GM23248 (cell line): ENCODE results near the gene TMEM14A. TPM values are rescaled to one million over a fixed set of nuclear protein-coding genes. Genes with fewer than 3 reads are reported as not detected.

Experiments used
- DNase-seq: peaks from one replicate; pipeline ENCODE4 v3.0.0-alpha.2; 2015
- H2AFZ ChIP-seq: fragments of 200-600 bp; sonication (generic); 2 replicates; pipeline ENCODE4 v1.6.1; 2016; ENCODE audit warnings: antibody characterized with exemption
- H3F3A ChIP-seq: fragments of 200-600 bp; sonication (generic); 2 replicates; pipeline ENCODE4 v1.6.1; 2016; ENCODE audit warnings: mild to moderate bottlenecking, antibody characterized with exemption, mixed run types; ENCODE audit not compliant: insufficient read depth
- H3K27ac ChIP-seq: fragments of 200-600 bp; sonication (generic); 2 replicates; pipeline ENCODE4 v1.5.1; 2016; ENCODE audit warnings: mild to moderate bottlenecking
- H3K27me3 ChIP-seq: fragments of 200-600 bp; sonication (generic); replicated peaks from 2 replicates; pipeline ENCODE4 v1.6.1; 2016; ENCODE audit warnings: mild to moderate bottlenecking; ENCODE audit not compliant: insufficient read depth
- H3K36me3 ChIP-seq: fragments of 200-600 bp; sonication (generic); 2 replicates; pipeline ENCODE4 v1.6.1; 2016; ENCODE audit warnings: low read depth, mild to moderate bottlenecking
- H3K4me1 ChIP-seq: fragments of 200-600 bp; sonication (generic); 2 replicates; pipeline ENCODE4 v1.6.1; 2016; ENCODE audit warnings: mild to moderate bottlenecking; ENCODE audit not compliant: insufficient read depth
- H3K4me2 ChIP-seq: fragments of 200-600 bp; sonication (generic); one replicate; pipeline ENCODE4 v1.6.1; 2016; ENCODE audit warnings: mild to moderate bottlenecking; ENCODE audit not compliant: unreplicated experiment
- H3K4me3 ChIP-seq: fragments of 200-600 bp; sonication (generic); 2 replicates; pipeline ENCODE4 v1.5.1; 2016; ENCODE audit warnings: mild to moderate bottlenecking
- H3K79me2 ChIP-seq: fragments of 200-600 bp; sonication (generic); 2 replicates; pipeline ENCODE4 v1.6.1; 2016; ENCODE audit warnings: mild to moderate bottlenecking; ENCODE audit not compliant: insufficient read depth
- H3K9ac ChIP-seq: fragments of 200-600 bp; sonication (generic); 2 replicates; pipeline ENCODE4 v1.6.1; 2016; ENCODE audit warnings: mild to moderate bottlenecking
- H3K9me2 ChIP-seq: fragments of 200-600 bp; sonication (generic); 2 replicates; pipeline ENCODE4 v1.6.1; 2016; ENCODE audit warnings: mixed run types, mild to moderate bottlenecking, moderate library complexity; ENCODE audit not compliant: insufficient read depth
- H3K9me3 ChIP-seq: fragments of 200-600 bp; sonication (generic); one replicate; pipeline ENCODE4 v1.6.1; 2017; ENCODE audit warnings: low read depth
- H4K20me1 ChIP-seq: fragments of 200-600 bp; sonication (generic); 2 replicates; pipeline ENCODE4 v1.6.0; 2016; ENCODE audit not compliant: insufficient read depth
- EZH2 ChIP-seq: fragments of 200-600 bp; sonication (generic); IDR thresholded peaks from 2 replicates; pipeline ENCODE4 v1.6.1; 2018; ENCODE audit warnings: antibody characterized with exemption, mild to moderate bottlenecking; ENCODE audit not compliant: insufficient read depth, poor library complexity, severe bottlenecking
- EZH2phosphoT487 ChIP-seq: fragments of 200-600 bp; sonication (generic); IDR thresholded peaks from 2 replicates; pipeline ENCODE4 v1.6.1; 2018; ENCODE audit warnings: antibody characterized with exemption, moderate library complexity, mild to moderate bottlenecking, low read depth; ENCODE audit not compliant: insufficient read depth
- WGBS, 2 experiments: methylation state at CpG; one replicate each; pipeline ENCODE4 v1.1.6; 2015 to 2017; ENCODE audit warnings: low lambda C conversion rate in 2 of 2, low coverage in 1 of 2; ENCODE audit errors: missing lambda C conversion rate in 2 of 2; 5-methylcytosine and 5-hydroxymethylcytosine counted together
- in situ Hi-C: fragments of 300-500 bp; cut with MboI; formaldehyde crosslinking; loops from 2 replicates; pipeline ENCODE4 v1.15.0; 2020
- polyA plus RNA-seq: library from polyadenylated mRNA; unstranded; fragments of >200 nt; fragmentation: Nextera tagmentation; extraction: Ambion mirVana; gene quantifications from 2 replicates; pipeline ENCODE4 v1.2.1, GENCODE V29; 2016
- total RNA-seq: library from RNA; depleted of rRNA; stranded (reverse); fragments of >200 nt; shearing (Covaris generic); gene quantifications from 2 replicates; pipeline ENCODE4 v1.2.3, GENCODE V29; 2014

The TMEM14A gene
- total and polyA plus RNA-seq, 2 experiments from 2014 or later = 64.0 to 95.1 TPM

GRCh38 chr6:52666523-52666922, 4.4 kb upstream of the TMEM14A start:
- Histone ChIP-seq H3K4me1 (peaks cover 30% of the 10 kb centered on the region), H4K20me1 (no peaks in the 10 kb centered on the region), H3F3A (peaks cover 38% of the 10 kb centered on the region), H3K4me3 (peak overlapping the region; percentile 91), H3K9me2 (no peaks in the 10 kb centered on the region), H3K27ac (no peak overlapping the region), H3K9me3 (no peaks in the 10 kb centered on the region), H3K36me3 (no peaks in the 10 kb centered on the region), H2AFZ (no peak overlapping the region), H3K79me2 (peaks cover 23% of the 10 kb centered on the region), H3K9ac (no peak overlapping the region; the same call in 1 of the 2 replicates), H3K27me3 (no peaks in the 10 kb centered on the region), H3K4me2 (peak overlapping the region; percentile 99)
- WGBS, 2 experiments = 94 to 98% methylated on average over 2 of the region's 2 CpGs
- TF ChIP-seq EZH2phosphoT487 (no peak), EZH2 (no peak)
- DNase-seq = no peak
- in situ Hi-C loops = no loop called here

GRCh38 chr6:52667572-52667971, 3.3 kb upstream of the TMEM14A start:
- Histone ChIP-seq H3K9ac (no peak overlapping the region), H3K27ac (no peak overlapping the region), H3K4me3 (0 out of 2 replicates have a peak overlapping the region, but pooled peaks have one; percentile 91), H3K9me3 (no peaks in the 10 kb centered on the region), H3K27me3 (no peaks in the 10 kb centered on the region), H4K20me1 (no peaks in the 10 kb centered on the region), H3K79me2 (peaks cover 23% of the 10 kb centered on the region), H3K4me2 (no peak overlapping the region), H3K9me2 (no peaks in the 10 kb centered on the region), H2AFZ (no peak overlapping the region), H3F3A (peaks cover 28% of the 10 kb centered on the region), H3K36me3 (no peaks in the 10 kb centered on the region), H3K4me1 (peaks cover 26% of the 10 kb centered on the region; the same call in 1 of the 2 replicates)
- 92 to 100% methylated on average over 1 of the region's 1 CpG for WGBS, 2 experiments
- TF ChIP-seq EZH2phosphoT487 = no peak
- TF ChIP-seq EZH2 = no peak
- no peak for DNase-seq
- in situ Hi-C loops = no loop called here

DNA sequence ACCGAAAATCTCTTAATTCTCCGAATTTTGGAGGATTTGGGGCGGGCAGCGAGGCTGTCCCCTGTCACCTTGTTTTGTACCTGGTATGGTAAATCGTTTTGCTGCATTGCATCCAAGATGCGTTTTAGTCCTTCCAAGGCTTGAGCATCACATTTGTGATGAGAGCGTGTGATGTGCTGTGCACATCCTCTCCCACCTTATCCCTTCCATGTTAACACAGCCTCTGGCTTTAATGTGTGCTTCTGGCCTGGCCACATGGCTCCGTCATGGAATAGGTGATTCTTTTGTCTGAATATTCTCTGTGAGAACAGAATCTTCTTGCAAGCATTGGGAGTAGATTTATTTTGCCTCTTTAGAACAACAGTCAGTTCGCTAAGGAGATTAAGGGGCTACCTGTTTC, 763 bp downstream of the TMEM14A start:
- Histone ChIP-seq H4K20me1 (no peaks in the 10 kb centered on the region), H3K9ac (peak overlapping the region; percentile 75), H3K27ac (no peak overlapping the region), H2AFZ (peak overlapping the region; percentile 89; the same call in 1 of the 2 replicates), H3K9me2 (no peaks in the 10 kb centered on the region), H3F3A (peaks cover 28% of the 10 kb centered on the region), H3K27me3 (no peaks in the 10 kb centered on the region), H3K4me1 (peaks cover 7% of the 10 kb centered on the region; the same call in 1 of the 2 replicates), H3K79me2 (no peaks in the 10 kb centered on the region; the same call in 1 of the 2 replicates), H3K9me3 (no peaks in the 10 kb centered on the region), H3K4me2 (peak overlapping the region; percentile 82), H3K4me3 (peak overlapping the region; percentile 81), H3K36me3 (no peaks in the 10 kb centered on the region)
- in situ Hi-C loops = no loop called here
- no peak for DNase-seq
- TF ChIP-seq EZH2phosphoT487 (no peak), EZH2 (no peak)
- WGBS, 2 experiments = 57 to 59% methylated on average over 9 of the region's 9 CpGs

- peak; percentile 45 for DNase-seq
- Histone ChIP-seq H3K27me3 (no peaks in the 10 kb centered on the region), H3K4me1 (0 out of 2 replicates have a peak, but pooled peaks cover 5% of the 10 kb centered on the region), H3K4me3 (no peak overlapping the region), H3K9ac (no peak overlapping the region), H3F3A (peaks cover 27% of the 10 kb centered on the region), H3K9me2 (no peaks in the 10 kb centered on the region), H3K4me2 (no peak overlapping the region), H2AFZ (no peak overlapping the region), H3K9me3 (no peaks in the 10 kb centered on the region), H3K36me3 (no peaks in the 10 kb centered on the region), H3K79me2 (no peaks in the 10 kb centered on the region), H4K20me1 (no peaks in the 10 kb centered on the region), H3K27ac (no peak overlapping the region)
- WGBS, 2 experiments = 92% methylated on average over 9 of the region's 9 CpGs
- in situ Hi-C loops = no loop called here
- TF ChIP-seq EZH2phosphoT487 (no peak), EZH2 (no peak)
Observed at GRCh38 chr6:52672412-52673025, 1.6 kb downstream of the TMEM14A start.
